ENCODE data around the gene UBE3C. TPM values are rescaled to one million over a fixed set of nuclear protein-coding genes. Genes with fewer than 3 reads are reported as not detected.
"Not testable (repeated sequence)": the region's sequence is repeated elsewhere in the genome, so short reads cannot be mapped to it uniquely, and the experiment has no call there.

Gene UBE3C
- total RNA-seq, 1 donor = 95.9 TPM

DNA sequence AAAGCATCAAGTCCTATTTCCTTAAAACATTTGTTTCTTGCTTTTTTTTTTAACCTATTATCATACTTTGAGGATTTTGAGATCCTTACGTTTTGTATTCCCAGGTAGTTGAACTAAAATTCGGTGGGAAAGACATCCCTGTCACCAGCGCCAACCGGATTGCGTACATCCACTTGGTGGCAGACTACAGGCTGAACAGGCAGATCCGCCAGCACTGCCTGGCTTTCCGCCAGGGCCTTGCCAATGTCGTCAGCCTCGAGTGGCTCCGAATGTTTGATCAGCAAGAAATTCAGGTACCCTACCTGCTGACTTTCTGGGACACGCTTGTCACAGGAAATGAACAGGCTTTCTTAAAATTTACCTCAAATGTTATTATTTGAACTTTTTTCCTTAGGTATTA, 115.1 kb downstream of the UBE3C start:
- no peak for TF ChIP-seq CTCF (IDR thresholded peaks at IDR 0.05; ENCODE audit: extremely low read depth, low read depth, low read length)
- H3K79me2 ChIP-seq (ENCODE audit: insufficient read depth, low read length) = no peaks in the 10 kb centered on the region
- H3K27ac ChIP-seq (ENCODE audit: low read depth, low read length) = no peak overlapping the region
- H2AFZ ChIP-seq (ENCODE audit: low read length) = no peak overlapping the region
- H3K9me3 ChIP-seq (ENCODE audit: low read depth, low read length) = no peaks in the 10 kb centered on the region
- H3K27me3 ChIP-seq (ENCODE audit: insufficient read depth, low read length) = no peaks in the 10 kb centered on the region
- H3K36me3 ChIP-seq (ENCODE audit: insufficient read depth, low read length) = peaks cover 52% of the 10 kb centered on the region
- no peak for DNase-seq (ENCODE audit: insufficient read length, low spot score, missing footprints)
- H3K4me3 ChIP-seq (ENCODE audit: insufficient read depth, low read length) = no peak overlapping the region
- no peaks in the 10 kb centered on the region for H4K20me1 ChIP-seq (ENCODE audit: insufficient read depth, low read length)
- no peaks in the 10 kb centered on the region for H3K4me1 ChIP-seq (ENCODE audit: insufficient read depth, low read length)
- H3K4me2 ChIP-seq (ENCODE audit: insufficient read depth, low read length) = no peak overlapping the region

DNA sequence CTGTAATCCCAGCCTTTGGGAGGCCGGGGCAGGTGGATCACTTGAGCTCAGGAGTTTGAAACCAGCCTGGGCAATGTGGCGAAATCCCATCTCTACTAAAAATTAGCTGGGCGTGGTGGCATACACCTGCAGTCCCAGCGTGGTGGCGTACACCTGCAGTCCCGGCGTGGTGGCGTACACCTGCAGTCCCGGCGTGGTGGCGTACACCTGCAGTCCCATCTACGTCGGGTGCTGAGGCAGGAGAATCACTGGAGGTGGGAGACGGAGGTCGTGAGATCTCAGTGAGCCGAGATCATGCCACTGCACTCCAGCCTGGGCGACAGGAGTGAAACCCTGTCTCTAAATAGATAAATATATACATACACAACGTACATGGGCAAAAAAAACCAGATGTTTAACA, 116.1 kb downstream of the UBE3C start:
- not testable (repeated sequence) for H3K4me1 ChIP-seq (ENCODE audit: insufficient read depth, low read length); H3K4me2 ChIP-seq (ENCODE audit: insufficient read depth, low read length); H2AFZ ChIP-seq (ENCODE audit: low read length); H3K9me3 ChIP-seq (ENCODE audit: low read depth, low read length); H3K4me3 ChIP-seq (ENCODE audit: insufficient read depth, low read length); DNase-seq (ENCODE audit: insufficient read length, low spot score, missing footprints); H3K27ac ChIP-seq (ENCODE audit: low read depth, low read length); H4K20me1 ChIP-seq (ENCODE audit: insufficient read depth, low read length); H3K27me3 ChIP-seq (ENCODE audit: insufficient read depth, low read length); H3K79me2 ChIP-seq (ENCODE audit: insufficient read depth, low read length)
- H3K36me3 ChIP-seq (ENCODE audit: insufficient read depth, low read length) = peaks cover 61% of the 10 kb centered on the region

GRCh38 chr7:157255201-157255606, 116.5 kb downstream of the UBE3C start:
- Histone ChIP-seq H3K27me3 (ENCODE audit: insufficient read depth, low read length) (no peaks in the 10 kb centered on the region), H3K79me2 (ENCODE audit: insufficient read depth, low read length) (no peaks in the 10 kb centered on the region), H3K4me2 (ENCODE audit: insufficient read depth, low read length) (no peak overlapping the region), H4K20me1 (ENCODE audit: insufficient read depth, low read length) (no peaks in the 10 kb centered on the region), H3K9me3 (ENCODE audit: low read depth, low read length) (no peaks in the 10 kb centered on the region), H2AFZ (ENCODE audit: low read length) (no peak overlapping the region), H3K36me3 (ENCODE audit: insufficient read depth, low read length) (peaks cover 65% of the 10 kb centered on the region), H3K4me1 (ENCODE audit: insufficient read depth, low read length) (no peaks in the 10 kb centered on the region), H3K4me3 (ENCODE audit: insufficient read depth, low read length) (no peak overlapping the region), H3K27ac (ENCODE audit: low read depth, low read length) (no peak overlapping the region)
- no peak for DNase-seq (ENCODE audit: insufficient read length, low spot score, missing footprints)
- no peak for TF ChIP-seq CTCF (IDR thresholded peaks at IDR 0.05; ENCODE audit: extremely low read depth, low read depth, low read length)

DNA sequence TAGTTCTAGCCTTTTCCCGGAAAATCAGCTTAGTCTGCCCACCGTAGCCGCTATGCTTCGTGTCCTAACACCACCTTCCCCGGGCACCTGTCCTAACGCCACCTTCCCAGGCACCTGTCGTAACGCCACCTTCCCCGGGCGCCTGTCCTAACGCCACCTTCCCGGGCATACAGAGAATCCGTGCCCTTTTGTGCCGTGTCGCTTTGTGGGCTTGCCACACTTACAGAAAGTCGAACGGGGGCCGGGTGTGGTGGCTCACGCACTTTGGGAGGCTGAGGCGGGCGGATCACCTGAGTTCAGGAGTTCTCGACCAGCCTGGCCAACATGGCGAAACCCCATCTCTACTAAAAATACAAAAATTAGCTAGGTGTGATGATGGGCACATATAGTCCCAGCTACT, 124.4 kb downstream of the UBE3C start:
- H2AFZ ChIP-seq (ENCODE audit: low read length) = no peak overlapping the region
- H3K27ac ChIP-seq (ENCODE audit: low read depth, low read length) = no peak overlapping the region
- no peaks in the 10 kb centered on the region for H3K9me3 ChIP-seq (ENCODE audit: low read depth, low read length)
- DNase-seq (ENCODE audit: insufficient read length, low spot score, missing footprints) = no peak
- H3K36me3 ChIP-seq (ENCODE audit: insufficient read depth, low read length) = peaks cover 68% of the 10 kb centered on the region
- no peak overlapping the region for H3K4me3 ChIP-seq (ENCODE audit: insufficient read depth, low read length)
- H3K4me1 ChIP-seq (ENCODE audit: insufficient read depth, low read length) = no peaks in the 10 kb centered on the region
- H4K20me1 ChIP-seq (ENCODE audit: insufficient read depth, low read length) = no peaks in the 10 kb centered on the region
- no peaks in the 10 kb centered on the region for H3K27me3 ChIP-seq (ENCODE audit: insufficient read depth, low read length)
- no peaks in the 10 kb centered on the region for H3K79me2 ChIP-seq (ENCODE audit: insufficient read depth, low read length)
- H3K4me2 ChIP-seq (ENCODE audit: insufficient read depth, low read length) = no peak overlapping the region
- TF ChIP-seq CTCF (IDR thresholded peaks at IDR 0.05; ENCODE audit: extremely low read depth, low read depth, low read length) = no peak
